GM20000 (cell line): ENCODE data around the gene LUC7L.
"Not testable (repeated sequence)": the region's sequence is repeated elsewhere in the genome, so short reads cannot be mapped to it uniquely, and the experiment has no call there.

ENCODE experiments used
- DNase-seq: peaks from one replicate; pipeline ENCODE4 v3.0.0; 2012; ENCODE audit warnings: low spot score
- TF ChIP-seq, protein P1 (sequence below): IDR thresholded peaks from 2 replicates; pipeline ENCODE4 v1.5.1; 2012; ENCODE audit warnings: mild to moderate bottlenecking, control low read depth; ENCODE audit errors: extremely low read depth, missing control alignments

Gene LUC7L

DNA sequence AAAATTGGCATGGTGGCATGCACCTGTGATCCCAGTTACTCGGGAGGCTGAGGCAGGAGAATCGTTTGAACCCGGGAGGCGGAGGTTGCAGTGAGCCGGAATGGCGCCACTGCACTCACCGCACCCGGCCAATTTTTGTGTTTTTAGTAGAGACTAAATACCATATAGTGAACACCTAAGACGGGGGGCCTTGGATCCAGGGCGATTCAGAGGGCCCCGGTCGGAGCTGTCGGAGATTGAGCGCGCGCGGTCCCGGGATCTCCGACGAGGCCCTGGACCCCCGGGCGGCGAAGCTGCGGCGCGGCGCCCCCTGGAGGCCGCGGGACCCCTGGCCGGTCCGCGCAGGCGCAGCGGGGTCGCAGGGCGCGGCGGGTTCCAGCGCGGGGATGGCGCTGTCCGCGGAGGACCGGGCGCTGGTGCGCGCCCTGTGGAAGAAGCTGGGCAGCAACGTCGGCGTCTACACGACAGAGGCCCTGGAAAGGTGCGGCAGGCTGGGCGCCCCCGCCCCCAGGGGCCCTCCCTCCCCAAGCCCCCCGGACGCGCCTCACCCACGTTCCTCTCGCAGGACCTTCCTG is 49.1 kb downstream of the LUC7L start, which contains the start of gene HBQ1:
TSS of gene HBQ1 (plus strand) at position 359 of the 575 bp plus-strand sequence. CDS start at position 387, 28 bp downstream.
- TF ChIP-seq, protein P1, sequence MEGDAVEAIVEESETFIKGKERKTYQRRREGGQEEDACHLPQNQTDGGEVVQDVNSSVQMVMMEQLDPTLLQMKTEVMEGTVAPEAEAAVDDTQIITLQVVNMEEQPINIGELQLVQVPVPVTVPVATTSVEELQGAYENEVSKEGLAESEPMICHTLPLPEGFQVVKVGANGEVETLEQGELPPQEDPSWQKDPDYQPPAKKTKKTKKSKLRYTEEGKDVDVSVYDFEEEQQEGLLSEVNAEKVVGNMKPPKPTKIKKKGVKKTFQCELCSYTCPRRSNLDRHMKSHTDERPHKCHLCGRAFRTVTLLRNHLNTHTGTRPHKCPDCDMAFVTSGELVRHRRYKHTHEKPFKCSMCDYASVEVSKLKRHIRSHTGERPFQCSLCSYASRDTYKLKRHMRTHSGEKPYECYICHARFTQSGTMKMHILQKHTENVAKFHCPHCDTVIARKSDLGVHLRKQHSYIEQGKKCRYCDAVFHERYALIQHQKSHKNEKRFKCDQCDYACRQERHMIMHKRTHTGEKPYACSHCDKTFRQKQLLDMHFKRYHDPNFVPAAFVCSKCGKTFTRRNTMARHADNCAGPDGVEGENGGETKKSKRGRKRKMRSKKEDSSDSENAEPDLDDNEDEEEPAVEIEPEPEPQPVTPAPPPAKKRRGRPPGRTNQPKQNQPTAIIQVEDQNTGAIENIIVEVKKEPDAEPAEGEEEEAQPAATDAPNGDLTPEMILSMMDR, result no peak
- peak; percentile 78 for DNase-seq

DNA sequence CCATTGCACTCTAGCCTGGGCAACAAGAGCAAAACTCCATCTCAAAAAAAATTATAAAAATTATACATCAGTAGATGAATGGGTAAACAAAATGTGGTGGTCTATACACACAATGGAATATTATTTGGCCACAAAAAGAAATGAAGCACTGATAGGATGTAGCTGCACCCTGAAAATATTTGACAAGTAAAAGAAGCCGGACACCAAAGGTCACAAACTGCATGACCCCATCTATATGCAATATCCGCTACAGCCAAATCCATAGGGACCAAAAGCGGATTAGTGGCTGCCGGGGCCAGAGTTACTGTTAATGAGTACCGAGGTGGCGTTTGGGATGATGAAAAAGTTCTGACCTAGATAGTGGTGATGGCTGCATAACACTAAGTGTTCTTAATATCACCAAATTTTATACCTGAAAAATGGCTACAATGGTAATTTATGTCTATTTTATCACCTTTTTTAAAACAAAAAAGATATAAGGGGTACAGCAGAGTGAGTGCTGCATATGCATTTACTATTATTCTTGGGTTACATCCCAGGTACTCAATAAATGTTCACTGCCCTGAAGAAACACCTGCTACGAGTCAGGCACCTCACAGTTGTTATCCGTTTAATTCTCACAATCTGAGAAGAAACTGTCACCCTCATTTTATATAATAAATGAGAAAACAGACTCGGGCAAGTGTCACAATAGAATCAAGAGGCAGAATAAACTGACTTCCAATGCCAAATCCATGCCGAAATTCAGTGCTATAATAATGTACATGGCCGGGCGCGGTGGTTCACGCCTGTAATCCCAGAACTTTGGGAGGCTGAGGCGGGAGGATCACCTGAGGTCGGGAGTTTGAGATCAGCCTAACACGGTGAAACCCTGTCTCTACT is 49.8 kb downstream of the LUC7L start:
- DNase-seq, result no peak
- TF ChIP-seq, protein P1, result no peak

DNA sequence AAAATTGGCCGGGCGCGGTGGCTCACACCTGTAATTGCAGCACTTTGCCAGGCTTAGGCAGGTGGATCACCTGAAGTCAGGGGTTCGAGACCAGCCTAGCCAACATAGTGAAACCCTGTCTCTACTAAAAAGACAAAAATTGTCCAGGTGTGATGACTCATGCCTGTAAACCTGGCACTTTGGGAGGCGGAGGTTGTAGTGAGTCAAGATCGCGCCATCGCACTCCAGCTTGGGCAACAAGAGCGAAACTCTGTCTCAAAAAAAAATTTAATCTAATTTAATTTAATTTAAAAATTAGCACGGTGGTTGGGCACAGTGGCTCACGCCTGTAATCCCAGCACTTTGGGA is 50.6 kb downstream of the LUC7L start:
- TF ChIP-seq, protein P1, result no peak
- no peak for DNase-seq

DNA sequence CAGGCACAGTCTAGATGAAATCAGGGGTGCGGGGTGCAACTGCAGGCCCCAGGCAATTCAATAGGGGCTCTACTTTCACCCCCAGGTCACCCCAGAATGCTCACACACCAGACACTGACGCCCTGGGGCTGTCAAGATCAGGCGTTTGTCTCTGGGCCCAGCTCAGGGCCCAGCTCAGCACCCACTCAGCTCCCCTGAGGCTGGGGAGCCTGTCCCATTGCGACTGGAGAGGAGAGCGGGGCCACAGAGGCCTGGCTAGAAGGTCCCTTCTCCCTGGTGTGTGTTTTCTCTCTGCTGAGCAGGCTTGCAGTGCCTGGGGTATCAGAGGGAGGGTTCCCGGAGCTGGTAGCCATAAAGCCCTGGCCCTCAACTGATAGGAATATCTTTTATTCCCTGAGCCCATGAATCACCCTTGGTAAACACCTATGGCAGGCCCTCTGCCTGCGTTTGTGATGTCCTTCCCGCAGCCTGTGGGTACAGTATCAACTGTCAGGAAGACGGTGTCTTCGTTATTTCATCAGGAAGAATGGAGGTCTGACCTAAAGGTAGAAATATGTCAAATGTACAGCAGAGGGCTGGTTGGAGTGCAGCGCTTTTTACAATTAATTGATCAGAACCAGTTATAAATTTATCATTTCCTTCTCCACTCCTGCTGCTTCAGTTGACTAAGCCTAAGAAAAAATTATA is 51.1 kb downstream of the LUC7L start:
- TF ChIP-seq, protein P1, result no peak
- no peak for DNase-seq

DNA sequence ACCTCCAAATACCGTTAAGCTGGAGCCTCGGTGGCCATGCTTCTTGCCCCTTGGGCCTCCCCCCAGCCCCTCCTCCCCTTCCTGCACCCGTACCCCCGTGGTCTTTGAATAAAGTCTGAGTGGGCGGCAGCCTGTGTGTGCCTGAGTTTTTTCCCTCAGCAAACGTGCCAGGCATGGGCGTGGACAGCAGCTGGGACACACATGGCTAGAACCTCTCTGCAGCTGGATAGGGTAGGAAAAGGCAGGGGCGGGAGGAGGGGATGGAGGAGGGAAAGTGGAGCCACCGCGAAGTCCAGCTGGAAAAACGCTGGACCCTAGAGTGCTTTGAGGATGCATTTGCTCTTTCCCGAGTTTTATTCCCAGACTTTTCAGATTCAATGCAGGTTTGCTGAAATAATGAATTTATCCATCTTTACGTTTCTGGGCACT is 51.8 kb downstream of the LUC7L start:
- TF ChIP-seq, protein P1, result no peak
- DNase-seq, result no peak

DNA sequence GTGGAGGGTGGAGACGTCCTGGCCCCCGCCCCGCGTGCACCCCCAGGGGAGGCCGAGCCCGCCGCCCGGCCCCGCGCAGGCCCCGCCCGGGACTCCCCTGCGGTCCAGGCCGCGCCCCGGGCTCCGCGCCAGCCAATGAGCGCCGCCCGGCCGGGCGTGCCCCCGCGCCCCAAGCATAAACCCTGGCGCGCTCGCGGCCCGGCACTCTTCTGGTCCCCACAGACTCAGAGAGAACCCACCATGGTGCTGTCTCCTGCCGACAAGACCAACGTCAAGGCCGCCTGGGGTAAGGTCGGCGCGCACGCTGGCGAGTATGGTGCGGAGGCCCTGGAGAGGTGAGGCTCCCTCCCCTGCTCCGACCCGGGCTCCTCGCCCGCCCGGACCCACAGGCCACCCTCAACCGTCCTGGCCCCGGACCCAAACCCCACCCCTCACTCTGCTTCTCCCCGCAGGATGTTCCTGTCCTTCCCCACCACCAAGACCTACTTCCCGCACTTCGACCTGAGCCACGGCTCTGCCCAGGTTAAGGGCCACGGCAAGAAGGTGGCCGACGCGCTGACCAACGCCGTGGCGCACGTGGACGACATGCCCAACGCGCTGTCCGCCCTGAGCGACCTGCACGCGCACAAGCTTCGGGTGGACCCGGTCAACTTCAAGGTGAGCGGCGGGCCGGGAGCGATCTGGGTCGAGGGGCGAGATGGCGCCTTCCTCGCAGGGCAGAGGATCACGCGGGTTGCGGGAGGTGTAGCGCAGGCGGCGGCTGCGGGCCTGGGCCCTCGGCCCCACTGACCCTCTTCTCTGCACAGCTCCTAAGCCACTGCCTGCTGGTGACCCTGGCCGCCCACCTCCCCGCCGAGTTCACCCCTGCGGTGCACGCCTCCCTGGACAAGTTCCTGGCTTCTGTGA is 52.5 kb downstream of the LUC7L start, which contains the start of gene HBA1:
TSS of gene HBA1 (plus strand) at position 204 of the 906 bp plus-strand sequence. CDS start at position 241, 37 bp downstream.
- DNase-seq, result not testable (repeated sequence)

DNA sequence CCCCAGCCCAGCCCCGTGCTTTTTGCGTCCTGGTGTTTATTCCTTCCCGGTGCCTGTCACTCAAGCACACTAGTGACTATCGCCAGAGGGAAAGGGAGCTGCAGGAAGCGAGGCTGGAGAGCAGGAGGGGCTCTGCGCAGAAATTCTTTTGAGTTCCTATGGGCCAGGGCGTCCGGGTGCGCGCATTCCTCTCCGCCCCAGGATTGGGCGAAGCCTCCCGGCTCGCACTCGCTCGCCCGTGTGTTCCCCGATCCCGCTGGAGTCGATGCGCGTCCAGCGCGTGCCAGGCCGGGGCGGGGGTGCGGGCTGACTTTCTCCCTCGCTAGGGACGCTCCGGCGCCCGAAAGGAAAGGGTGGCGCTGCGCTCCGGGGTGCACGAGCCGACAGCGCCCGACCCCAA is 53.2 kb downstream of the LUC7L start:
- not testable (repeated sequence) for DNase-seq
